Anterior cingulate cortex (tissue), 58 donors: ENCODE results near the gene WBP1L.
"Not testable (repeated sequence)": the region's sequence is repeated elsewhere in the genome, so short reads cannot be mapped to it uniquely, and the experiment has no call there.

Experiments
- DNase-seq, 58 donors: peaks; one replicate each; lab custom pipeline; 2025; lab: John Stamatoyannopoulos, UW

The WBP1L gene

GRCh38 chr10:102720775-102721301 lies 22.9 kb upstream of the WBP1L start:
- no peak for DNase-seq

- no peak for DNase-seq
These were observed 21.8 kb upstream of the WBP1L start for GRCh38 chr10:102721954-102722353.

GRCh38 chr10:102723989-102724388 lies 19.8 kb upstream of the WBP1L start:
- no peak for DNase-seq

- peak in 12 of 58 donors; percentile 3 to 29 (median 6) for DNase-seq
These were observed 17.5 kb upstream of the WBP1L start for GRCh38 chr10:102726274-102726673.

GRCh38 chr10:102727037-102727818 lies 16.5 kb upstream of the WBP1L start:
- peak in 2 of 58 donors; percentile 7 to 11 for DNase-seq

- DNase-seq, result peak in 57 of 58 donors; percentile 13 to 89 (median 71)
These were observed 14.4 kb upstream of the WBP1L start for GRCh38 chr10:102729029-102730026.

- DNase-seq, result no peak
These were observed 12.4 kb upstream of the WBP1L start for GRCh38 chr10:102731222-102731800.

GRCh38 chr10:102732661-102733060 lies 11.1 kb upstream of the WBP1L start:
- DNase-seq, result no peak

GRCh38 chr10:102735065-102735562 lies 8.6 kb upstream of the WBP1L start:
- no peak for DNase-seq

GRCh38 chr10:102738692-102739121 lies 5.0 kb upstream of the WBP1L start:
- no peak for DNase-seq

- no peak for DNase-seq
These were observed 3.5 kb upstream of the WBP1L start for GRCh38 chr10:102740229-102740628.

GRCh38 chr10:102741726-102742237 lies 2.0 kb upstream of the WBP1L start:
- DNase-seq, result no peak

- DNase-seq, result not testable (repeated sequence)
These were observed 1.4 kb upstream of the WBP1L start for GRCh38 chr10:102742313-102742712.

GRCh38 chr10:102743078-102743587 lies 615 bp upstream of the WBP1L start:
- no peak for DNase-seq

GRCh38 chr10:102744374-102745051 lies 765 bp downstream of the WBP1L start:
- DNase-seq, result peak in 30 of 58 donors; percentile 5 to 49 (median 22)

GRCh38 chr10:102745157-102745556 lies 1.4 kb downstream of the WBP1L start:
- DNase-seq, result no peak

- no peak for DNase-seq
These were observed 8.7 kb downstream of the WBP1L start for GRCh38 chr10:102752266-102752930.

GRCh38 chr10:102752934-102753664 lies 9.4 kb downstream of the WBP1L start:
- DNase-seq, result peak in 8 of 58 donors; percentile 3 to 27 (median 7)
